Measurements from ENCODE around the gene OTUD7B.
"Not testable (repeated sequence)": the region's sequence is repeated elsewhere in the genome, so short reads cannot be mapped to it uniquely, and the experiment has no call there.

Gene OTUD7B

DNA sequence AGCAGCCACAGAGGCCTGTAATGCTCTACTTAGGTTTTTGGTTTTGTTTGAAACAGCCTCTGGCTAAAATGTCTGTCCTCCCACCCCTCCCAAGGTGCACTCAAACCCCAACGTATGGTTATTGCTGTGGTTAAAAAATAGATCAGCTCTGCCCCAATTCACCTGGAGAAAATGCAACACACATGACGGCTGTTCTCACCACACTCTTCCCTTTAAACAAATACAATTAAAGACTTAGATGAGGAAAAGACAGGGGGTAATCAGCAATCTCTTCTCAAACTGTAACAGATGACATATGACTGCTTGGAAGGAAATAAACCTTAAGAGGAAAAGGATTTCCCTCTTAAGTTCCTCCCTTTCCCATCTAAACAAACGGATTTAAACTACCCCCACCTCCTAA is 67.6 kb downstream of the OTUD7B start:
- Histone ChIP-seq H3K27ac (ENCODE audit: low read length) (no peak overlapping the region), H3K9me3 (ENCODE audit: control insufficient read depth, low read depth, low read length) (no peaks in the 10 kb centered on the region), H3K4me1 (ENCODE audit: control insufficient read depth, low read depth, low read length) (peaks cover 25% of the 10 kb centered on the region), H3K9ac (ENCODE audit: low read length) (no peak overlapping the region), H3K27me3 (ENCODE audit: control insufficient read depth, insufficient read depth, low read length) (no peaks in the 10 kb centered on the region), H3K4me3 (ENCODE audit: low read length) (no peak overlapping the region), H3K36me3 (ENCODE audit: control insufficient read depth, low read depth, low read length) (peaks cover 28% of the 10 kb centered on the region)

DNA sequence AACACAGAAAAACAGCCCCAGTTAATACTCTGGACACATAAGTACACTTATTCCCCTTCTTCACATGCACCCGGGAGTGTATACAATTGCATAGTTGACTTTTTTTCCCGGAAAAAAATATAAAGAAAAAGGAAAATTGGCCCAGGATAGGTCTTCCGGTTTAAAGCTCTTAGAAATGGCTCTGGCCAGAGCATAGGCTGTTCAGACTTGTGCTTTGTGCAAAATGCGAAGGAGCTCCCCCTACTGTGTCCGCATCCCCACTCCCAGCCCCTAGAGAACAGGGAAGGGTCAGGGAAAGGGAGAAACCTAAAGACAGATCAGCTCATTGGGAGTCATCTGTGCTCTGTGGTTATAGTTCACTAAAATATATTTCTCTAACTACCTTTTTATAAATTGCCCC is 68.3 kb downstream of the OTUD7B start:
- H3K9me3 ChIP-seq (ENCODE audit: control insufficient read depth, low read depth, low read length) = no peaks in the 10 kb centered on the region
- H3K9ac ChIP-seq (ENCODE audit: low read length) = no peak overlapping the region
- no peak overlapping the region for H3K4me3 ChIP-seq (ENCODE audit: low read length)
- H3K36me3 ChIP-seq (ENCODE audit: control insufficient read depth, low read depth, low read length) = peaks cover 22% of the 10 kb centered on the region
- no peaks in the 10 kb centered on the region for H3K27me3 ChIP-seq (ENCODE audit: control insufficient read depth, insufficient read depth, low read length)
- H3K4me1 ChIP-seq (ENCODE audit: control insufficient read depth, low read depth, low read length) = peaks cover 32% of the 10 kb centered on the region
- H3K27ac ChIP-seq (ENCODE audit: low read length) = no peak overlapping the region

DNA sequence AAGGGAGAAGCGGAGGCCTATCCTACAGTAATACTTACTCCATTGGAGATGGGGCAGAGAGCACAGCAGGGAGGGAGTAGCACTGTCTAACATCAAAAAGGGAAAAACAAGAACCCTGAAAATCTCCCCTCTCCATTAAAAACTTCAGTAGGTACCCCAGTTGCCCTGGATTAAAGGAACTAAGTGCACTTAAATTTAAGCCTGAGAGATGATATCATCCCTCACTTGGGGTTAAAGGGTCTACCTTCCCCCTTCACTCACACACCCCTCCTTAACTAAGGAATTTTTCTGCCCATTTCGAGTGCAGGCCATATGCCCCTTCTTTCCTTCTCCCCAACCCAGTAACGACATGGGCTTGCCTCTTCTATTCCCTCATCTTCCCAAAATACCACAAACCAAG is 70.1 kb downstream of the OTUD7B start:
- Histone ChIP-seq H3K27ac (ENCODE audit: low read length) (no peak overlapping the region), H3K9me3 (ENCODE audit: control insufficient read depth, low read depth, low read length) (no peaks in the 10 kb centered on the region), H3K4me3 (ENCODE audit: low read length) (no peak overlapping the region), H3K27me3 (ENCODE audit: control insufficient read depth, insufficient read depth, low read length) (no peaks in the 10 kb centered on the region), H3K36me3 (ENCODE audit: control insufficient read depth, low read depth, low read length) (peaks cover 17% of the 10 kb centered on the region), H3K9ac (ENCODE audit: low read length) (no peak overlapping the region), H3K4me1 (ENCODE audit: control insufficient read depth, low read depth, low read length) (peaks cover 36% of the 10 kb centered on the region)

DNA sequence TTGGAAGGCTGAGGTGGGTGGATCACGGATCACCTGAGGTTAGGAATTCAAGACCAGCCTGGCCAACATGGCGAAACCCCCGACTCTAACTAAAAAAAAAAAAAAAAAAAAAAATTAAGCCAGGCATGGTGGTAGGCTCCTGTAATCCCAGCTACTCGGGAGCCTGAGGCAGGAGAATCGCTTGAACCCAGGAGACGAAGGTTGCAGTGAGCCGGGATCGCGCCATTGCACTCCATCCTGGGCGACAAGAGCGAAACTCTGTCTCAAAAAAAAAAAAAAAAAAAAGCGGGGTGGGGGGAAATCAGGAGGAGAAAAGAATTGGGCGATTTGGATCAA is 71.9 kb downstream of the OTUD7B start:
- H3K27ac ChIP-seq (ENCODE audit: low read length); H3K9me3 ChIP-seq (ENCODE audit: control insufficient read depth, low read depth, low read length); H3K36me3 ChIP-seq (ENCODE audit: control insufficient read depth, low read depth, low read length); H3K27me3 ChIP-seq (ENCODE audit: control insufficient read depth, insufficient read depth, low read length): not testable (repeated sequence)
- H3K4me1 ChIP-seq (ENCODE audit: control insufficient read depth, low read depth, low read length) = peaks cover 36% of the 10 kb centered on the region
- peak overlapping the region; percentile 25 for H3K4me3 ChIP-seq (ENCODE audit: low read length)
- H3K9ac ChIP-seq (ENCODE audit: low read length) = peak overlapping the region; percentile 19

DNA sequence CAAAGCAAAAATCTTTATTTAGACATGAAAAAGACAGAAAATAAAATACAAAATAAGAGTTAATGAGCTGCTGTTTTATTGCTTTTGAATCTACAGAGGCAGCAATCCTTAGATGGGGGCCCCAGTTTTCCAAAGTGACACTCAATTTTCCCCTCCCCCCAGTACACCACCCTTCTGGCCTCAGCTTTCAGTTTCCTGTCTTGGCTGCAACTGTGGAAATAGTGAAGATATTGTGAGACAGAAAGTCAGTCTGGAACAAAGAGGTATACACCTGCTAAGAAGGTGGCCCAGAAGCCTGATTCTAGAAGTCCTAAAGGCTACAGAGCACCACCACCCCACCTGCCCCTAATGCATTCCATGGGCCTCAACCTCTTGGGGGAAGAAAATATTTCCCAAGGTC is 72.8 kb downstream of the OTUD7B start:
- Histone ChIP-seq H3K4me1 (ENCODE audit: control insufficient read depth, low read depth, low read length) (peaks cover 36% of the 10 kb centered on the region), H3K9me3 (ENCODE audit: control insufficient read depth, low read depth, low read length) (no peaks in the 10 kb centered on the region), H3K9ac (ENCODE audit: low read length) (no peak overlapping the region), H3K4me3 (ENCODE audit: low read length) (peak overlapping the region; percentile 46), H3K36me3 (ENCODE audit: control insufficient read depth, low read depth, low read length) (no peaks in the 10 kb centered on the region), H3K27me3 (ENCODE audit: control insufficient read depth, insufficient read depth, low read length) (no peaks in the 10 kb centered on the region), H3K27ac (ENCODE audit: low read length) (no peak overlapping the region)

DNA sequence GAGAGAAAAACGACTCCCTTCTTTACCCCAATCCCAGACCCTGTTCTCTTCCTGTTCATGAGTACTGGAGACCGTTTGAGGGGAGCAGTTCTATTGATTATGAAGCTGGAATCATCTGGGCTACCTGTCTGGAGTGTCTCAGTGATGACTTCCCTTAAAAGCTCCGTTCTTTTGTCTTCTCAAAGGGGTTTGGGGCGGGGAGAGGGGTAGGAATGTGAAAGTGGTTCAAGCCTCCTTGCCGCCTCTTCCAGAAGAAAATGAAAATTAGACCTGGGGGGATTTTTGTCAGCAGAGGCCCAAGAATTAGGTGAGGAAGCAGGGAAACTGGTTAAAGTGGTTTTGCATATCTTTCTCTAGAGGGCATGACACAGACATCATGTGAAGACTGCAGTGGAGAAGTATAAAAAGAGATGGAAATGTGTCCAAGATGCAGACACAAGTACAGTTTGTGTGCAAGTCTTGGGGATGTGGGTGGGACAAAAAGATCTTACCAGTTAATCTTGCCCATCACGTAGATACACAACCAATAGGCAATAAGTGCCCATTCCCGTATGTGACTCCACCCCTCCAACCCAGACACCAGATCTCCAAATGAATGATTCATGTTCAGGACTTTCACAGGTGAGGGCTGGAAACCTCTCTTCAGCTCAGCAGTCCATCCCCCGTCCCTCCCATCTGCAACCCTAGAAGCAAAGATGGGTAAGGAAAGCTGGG is 73.4 kb downstream of the OTUD7B start:
- H3K9me3 ChIP-seq (ENCODE audit: control insufficient read depth, low read depth, low read length) = no peaks in the 10 kb centered on the region
- H3K4me3 ChIP-seq (ENCODE audit: low read length) = peak overlapping the region; percentile 46
- H3K27me3 ChIP-seq (ENCODE audit: control insufficient read depth, insufficient read depth, low read length) = no peaks in the 10 kb centered on the region
- no peak overlapping the region for H3K27ac ChIP-seq (ENCODE audit: low read length)
- no peaks in the 10 kb centered on the region for H3K36me3 ChIP-seq (ENCODE audit: control insufficient read depth, low read depth, low read length)
- H3K4me1 ChIP-seq (ENCODE audit: control insufficient read depth, low read depth, low read length) = peaks cover 33% of the 10 kb centered on the region
- peak overlapping the region; percentile 21 for H3K9ac ChIP-seq (ENCODE audit: low read length)

DNA sequence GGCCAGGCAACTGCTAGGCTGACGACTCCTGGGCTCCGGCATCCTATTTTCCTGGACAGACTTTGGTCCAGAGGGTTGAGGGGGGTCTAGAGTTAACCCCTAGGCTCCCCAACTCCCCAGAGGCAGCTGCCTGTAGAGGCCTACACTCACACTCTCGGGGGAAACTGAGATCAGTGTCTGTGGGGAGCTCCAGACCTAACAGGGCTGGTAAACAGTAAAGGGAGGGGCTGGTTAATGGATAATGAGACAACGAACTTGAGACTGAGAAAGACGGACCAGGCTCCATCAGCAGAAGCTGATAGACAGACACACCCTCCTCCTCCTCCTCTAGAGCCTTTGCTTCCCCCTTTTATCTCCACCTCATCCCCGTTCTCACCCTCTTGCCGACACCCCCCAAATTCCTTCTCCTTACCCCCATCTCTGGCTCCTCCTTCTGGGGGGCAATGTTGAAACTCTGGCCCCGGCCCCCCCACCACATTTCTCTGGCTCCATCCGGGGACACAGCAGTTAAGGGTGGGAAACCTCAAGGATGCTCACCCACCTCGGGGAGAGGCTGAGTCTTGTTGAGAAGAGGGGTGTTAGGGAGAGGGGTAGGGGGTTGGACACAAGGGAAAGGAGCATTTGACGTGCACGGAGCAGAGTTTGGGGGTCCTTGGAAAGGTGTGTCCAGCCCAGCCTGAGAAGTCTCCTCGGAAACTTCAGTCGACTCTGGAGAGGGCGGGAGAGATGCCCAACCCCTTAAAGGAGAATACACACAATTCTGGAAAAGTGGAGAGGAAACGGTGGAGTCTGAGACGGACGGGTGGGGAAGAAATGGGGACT is 74.1 kb downstream of the OTUD7B start, which contains the start of gene MTMR11:
MTMR11 (minus strand) TSS at position 710 of the 822 bp plus-strand sequence; CDS start at position 478, 232 bp downstream.
- H3K27ac ChIP-seq (ENCODE audit: low read length) = no peak within 1 kb of the TSS
- peak within 1 kb of the TSS; percentile 21 for H3K9ac ChIP-seq (ENCODE audit: low read length)
- no peaks in the 10 kb centered on the region for H3K36me3 ChIP-seq (ENCODE audit: control insufficient read depth, low read depth, low read length)

DNA sequence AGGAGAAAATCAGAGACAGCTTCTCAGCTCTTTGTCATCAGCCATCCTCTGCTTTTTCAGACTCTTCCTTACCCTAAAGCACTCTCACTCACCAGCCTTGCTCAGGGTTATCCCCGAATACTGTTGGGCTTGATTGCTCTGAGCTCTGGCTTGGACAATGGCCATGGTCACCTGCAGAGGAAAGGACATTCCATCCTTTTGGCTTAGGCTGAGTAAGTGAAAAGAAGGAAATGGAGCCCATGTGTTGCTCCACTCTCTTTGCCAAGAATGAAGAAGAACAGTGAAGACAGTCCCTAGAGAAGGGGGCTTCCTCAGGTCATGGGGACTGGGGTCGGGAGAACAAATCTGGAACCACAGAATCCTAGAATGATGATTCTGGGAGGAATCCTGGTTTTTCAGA is 76.2 kb downstream of the OTUD7B start:
- Histone ChIP-seq H3K27me3 (ENCODE audit: control insufficient read depth, insufficient read depth, low read length) (no peaks in the 10 kb centered on the region), H3K4me1 (ENCODE audit: control insufficient read depth, low read depth, low read length) (peaks cover 19% of the 10 kb centered on the region), H3K9ac (ENCODE audit: low read length) (no peak overlapping the region)

More for the DNA sequence above, 74.1 kb downstream of the OTUD7B start, which contains the start of gene MTMR11:
- peaks cover 29% of the 10 kb centered on the region for H3K4me1 ChIP-seq (ENCODE audit: control insufficient read depth, low read depth, low read length)
- H3K4me3 ChIP-seq (ENCODE audit: low read length) = peak within 1 kb of the TSS; percentile 46
- no peaks in the 10 kb centered on the region for H3K9me3 ChIP-seq (ENCODE audit: control insufficient read depth, low read depth, low read length)
- no peaks in the 10 kb centered on the region for H3K27me3 ChIP-seq (ENCODE audit: control insufficient read depth, insufficient read depth, low read length)

DNA sequence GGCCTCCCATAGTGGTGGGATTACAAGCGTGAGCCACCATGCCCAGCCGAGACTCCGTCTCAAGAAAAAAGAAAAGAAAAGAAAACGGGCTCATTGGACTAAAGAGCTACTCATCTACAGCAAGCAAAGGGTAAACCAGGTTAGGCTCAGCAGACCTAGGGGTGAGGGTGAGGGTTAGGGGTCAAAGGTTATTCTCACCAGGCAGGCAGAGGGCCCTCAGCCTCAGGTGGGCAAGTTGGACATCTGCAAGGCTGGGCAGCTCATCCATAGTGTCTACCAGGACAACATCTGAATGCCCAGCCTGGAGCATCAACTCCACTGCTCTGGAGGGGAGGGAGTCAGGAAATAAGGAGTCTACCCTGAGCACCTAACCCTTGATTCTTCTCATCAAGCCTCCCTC is 77.3 kb downstream of the OTUD7B start:
- H3K27me3 ChIP-seq (ENCODE audit: control insufficient read depth, insufficient read depth, low read length) = no peaks in the 10 kb centered on the region
- no peaks in the 10 kb centered on the region for H3K9me3 ChIP-seq (ENCODE audit: control insufficient read depth, low read depth, low read length)
- no peak overlapping the region for H3K4me3 ChIP-seq (ENCODE audit: low read length)
- no peaks in the 10 kb centered on the region for H3K36me3 ChIP-seq (ENCODE audit: control insufficient read depth, low read depth, low read length)
- peaks cover 19% of the 10 kb centered on the region for H3K4me1 ChIP-seq (ENCODE audit: control insufficient read depth, low read depth, low read length)
- no peak overlapping the region for H3K27ac ChIP-seq (ENCODE audit: low read length)
- H3K9ac ChIP-seq (ENCODE audit: low read length) = no peak overlapping the region

More for the DNA sequence above, 76.2 kb downstream of the OTUD7B start:
- Histone ChIP-seq H3K4me3 (ENCODE audit: low read length) (no peak overlapping the region), H3K27ac (ENCODE audit: low read length) (no peak overlapping the region), H3K9me3 (ENCODE audit: control insufficient read depth, low read depth, low read length) (no peaks in the 10 kb centered on the region), H3K36me3 (ENCODE audit: control insufficient read depth, low read depth, low read length) (no peaks in the 10 kb centered on the region)

DNA sequence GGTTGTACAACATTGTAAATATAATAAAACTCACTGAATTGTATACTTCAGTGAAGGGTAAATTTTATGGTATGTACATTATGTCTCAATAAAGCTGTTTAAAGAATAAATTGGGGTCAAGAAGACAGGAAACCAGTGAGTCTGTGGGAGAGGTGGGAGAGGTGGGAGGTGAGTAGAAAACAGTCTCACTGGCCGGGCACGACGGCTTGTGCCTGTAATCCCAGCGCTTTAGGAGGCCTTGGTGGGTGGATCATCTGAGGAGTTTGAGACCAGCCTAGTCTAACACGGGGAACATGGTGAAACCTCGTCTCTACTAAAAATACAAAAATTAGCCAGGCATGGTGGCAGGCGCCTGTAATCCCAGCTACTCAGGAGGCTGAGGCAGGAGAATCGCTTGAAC is 78.1 kb downstream of the OTUD7B start:
- no peaks in the 10 kb centered on the region for H3K27me3 ChIP-seq (ENCODE audit: control insufficient read depth, insufficient read depth, low read length)
- H3K36me3 ChIP-seq (ENCODE audit: control insufficient read depth, low read depth, low read length) = no peaks in the 10 kb centered on the region
- no peak overlapping the region for H3K4me3 ChIP-seq (ENCODE audit: low read length)
- no peak overlapping the region for H3K27ac ChIP-seq (ENCODE audit: low read length)
- no peaks in the 10 kb centered on the region for H3K9me3 ChIP-seq (ENCODE audit: control insufficient read depth, low read depth, low read length)
- no peak overlapping the region for H3K9ac ChIP-seq (ENCODE audit: low read length)
- peaks cover 12% of the 10 kb centered on the region for H3K4me1 ChIP-seq (ENCODE audit: control insufficient read depth, low read depth, low read length)

DNA sequence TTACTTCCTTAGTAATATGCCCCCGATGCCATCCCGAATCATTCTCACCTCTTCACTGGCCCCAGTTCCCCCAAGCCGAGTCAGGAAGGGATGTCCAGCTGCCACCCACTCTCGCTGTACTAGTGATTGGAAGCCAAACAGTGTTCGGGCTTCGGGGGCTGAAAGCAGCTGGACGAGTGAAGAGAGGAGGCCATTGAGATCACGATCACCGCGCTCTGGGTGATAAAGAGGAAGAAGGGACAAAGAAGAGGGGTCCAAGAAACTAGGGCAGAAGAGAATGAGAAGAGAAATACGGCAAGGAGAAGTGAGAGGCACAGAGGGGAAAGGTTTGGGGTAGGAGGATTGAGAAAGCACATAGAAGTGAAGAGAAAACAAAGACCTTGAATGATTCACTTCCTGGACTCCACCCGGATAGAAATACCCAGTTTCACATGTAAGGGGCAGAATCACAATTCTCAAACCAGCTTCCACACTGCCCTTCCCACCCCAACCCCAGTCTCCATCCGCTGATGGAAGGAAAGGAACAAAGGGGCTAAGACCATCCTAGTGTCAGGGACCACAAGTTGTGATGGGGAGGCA is 79.2 kb downstream of the OTUD7B start:
- H3K4me1 ChIP-seq (ENCODE audit: control insufficient read depth, low read depth, low read length) = peaks cover 12% of the 10 kb centered on the region
- H3K9ac ChIP-seq (ENCODE audit: low read length) = no peak overlapping the region
- no peak overlapping the region for H3K27ac ChIP-seq (ENCODE audit: low read length)
- H3K36me3 ChIP-seq (ENCODE audit: control insufficient read depth, low read depth, low read length) = peaks cover 5% of the 10 kb centered on the region
- H3K4me3 ChIP-seq (ENCODE audit: low read length) = no peak overlapping the region
- no peaks in the 10 kb centered on the region for H3K27me3 ChIP-seq (ENCODE audit: control insufficient read depth, insufficient read depth, low read length)
- H3K9me3 ChIP-seq (ENCODE audit: control insufficient read depth, low read depth, low read length) = no peaks in the 10 kb centered on the region
